ENCODE results near the gene CARD9. TPM values are rescaled to one million over a fixed set of nuclear protein-coding genes. Genes with fewer than 3 reads are reported as not detected.
"Not testable (repeated sequence)": the region's sequence is repeated elsewhere in the genome, so short reads cannot be mapped to it uniquely, and the experiment has no call there.

The CARD9 gene
- polyA plus RNA-seq, 5 donors: 0.69 to 1.7 (median 1.0) TPM

GRCh38 chr9:136363949-136364748 lies 9.3 kb downstream of the CARD9 start:
- DNase-seq: no peak

- DNase-seq: peak; percentile 88 to 89
Observed at GRCh38 chr9:136363106-136363948, 10.1 kb downstream of the CARD9 start, which contains the start of gene DNLZ. TSS of gene DNLZ (minus strand) at chr9:136363744. CDS start at chr9:136363714, 30 bp downstream.

- DNase-seq: no peak
Observed at GRCh38 chr9:136362450-136362784, 11.1 kb downstream of the CARD9 start.

GRCh38 chr9:136361754-136362449 lies 11.6 kb downstream of the CARD9 start:
- no peak for DNase-seq

- DNase-seq: no peak
Observed at GRCh38 chr9:136361047-136361753, 12.3 kb downstream of the CARD9 start.

- DNase-seq: no peak
Observed at GRCh38 chr9:136359774-136360718, 13.4 kb downstream of the CARD9 start.

GRCh38 chr9:136358888-136359287 lies 14.6 kb downstream of the CARD9 start:
- no peak for DNase-seq

- no peak for DNase-seq
Observed at GRCh38 chr9:136358016-136358415, 15.5 kb downstream of the CARD9 start.

- no peak for DNase-seq
Observed at GRCh38 chr9:136357202-136357725, 16.2 kb downstream of the CARD9 start.

- DNase-seq: no peak
Observed at GRCh38 chr9:136355616-136356557, 17.6 kb downstream of the CARD9 start.

GRCh38 chr9:136354592-136355085 lies 18.8 kb downstream of the CARD9 start:
- no peak for DNase-seq

- no peak for DNase-seq
Observed at GRCh38 chr9:136353757-136354488, 19.5 kb downstream of the CARD9 start.

- no peak for DNase-seq
Observed at GRCh38 chr9:136353088-136353487, 20.4 kb downstream of the CARD9 start.

GRCh38 chr9:136352682-136353081 lies 20.8 kb downstream of the CARD9 start:
- DNase-seq: peak in 1 of 2 donors; percentile 60

GRCh38 chr9:136351868-136352267 lies 21.6 kb downstream of the CARD9 start:
- DNase-seq: not testable (repeated sequence)

- no peak for DNase-seq
Observed at GRCh38 chr9:136351252-136351800, 22.1 kb downstream of the CARD9 start.

- DNase-seq: no peak
Observed at GRCh38 chr9:136349546-136349945, 23.9 kb downstream of the CARD9 start.

GRCh38 chr9:136348691-136349090 lies 24.8 kb downstream of the CARD9 start:
- DNase-seq: no peak
